Activated CD8-positive, alpha-beta memory T cell treated with anti-CD3 and anti-CD28 coated beads, Interleukin-2, amount 50 U/mL, for 24 hours (primary cell): ENCODE data around the gene ZSWIM7.

Experiments
- DNase-seq: peaks from one replicate; pipeline ENCODE4 v3.0.0-alpha.2; 2020; ENCODE audit errors: extremely low read depth

The ZSWIM7 gene

GRCh38 chr17:15931394-15931793, 68.1 kb downstream of the ZSWIM7 start:
- DNase-seq: no peak

GRCh38 chr17:15930426-15930825, 69.1 kb downstream of the ZSWIM7 start:
- no peak for DNase-seq

GRCh38 chr17:15929941-15930340, 69.6 kb downstream of the ZSWIM7 start:
- no peak for DNase-seq

- no peak for DNase-seq
Measured at GRCh38 chr17:15928286-15928785, 71.2 kb downstream of the ZSWIM7 start.
